HEK293 (cell line): ENCODE measurements around the gene IKZF2.
A peak's percentile ranks its signal among the peaks of the same experiment; 100 is the strongest.

ENCODE experiments used
- CTCF ChIA-PET: fragments of 350-600 bp; formaldehyde crosslinking; extraction: SDS; loops from one replicate; lab custom pipeline; 2021; ENCODE audit warnings: antibody characterized with exemption; lab: Yijun Ruan, JAX
- POLR2A ChIA-PET: fragments of 300-600 bp; formaldehyde crosslinking; extraction: SDS; loops from one replicate; lab custom pipeline; 2020; ENCODE audit warnings: antibody characterized with exemption, inconsistent platforms; lab: Yijun Ruan, JAX
- H3K27ac ChIP-seq: fragments of 200-500 bp; sonication (Bioruptor generic); 2 replicates; pipeline ENCODE4 v1.5.1; 2014; ENCODE audit warnings: low read depth, low read length, control low read depth, inconsistent platforms; ENCODE audit errors: extremely low read depth
- H3K36me3 ChIP-seq, 2 experiments: fragments of 200-500 bp in 1 of 2; sonication (Bioruptor generic) in 1 of 2; 1 replicate in 1 of 2; 2 replicates in 1 of 2; pipeline ENCODE4 v1.5.1; 2014 to 2017; ENCODE audit warnings: inconsistent platforms in 2 of 2, low read length in 2 of 2; ENCODE audit not compliant: control insufficient read depth in 2 of 2, insufficient read depth in 1 of 2
- H3K4me1 ChIP-seq: fragments of 200-500 bp; sonication (Bioruptor generic); 2 replicates; pipeline ENCODE4 v1.5.1; 2014; ENCODE audit warnings: mild to moderate bottlenecking, low read length, inconsistent platforms; ENCODE audit not compliant: control insufficient read depth, insufficient read depth
- H3K4me3 ChIP-seq: 2 replicates; pipeline ENCODE4 v1.5.1; 2011; ENCODE audit warnings: low read depth, mild to moderate bottlenecking, control low read depth, low read length, moderate library complexity
- H3K9me3 ChIP-seq: fragments of 200-500 bp; sonication (Bioruptor generic); 2 replicates; pipeline ENCODE4 v1.5.1; 2014; ENCODE audit warnings: low read depth, low read length, inconsistent platforms; ENCODE audit not compliant: control insufficient read depth, insufficient read depth
- ELK4 ChIP-seq: IDR thresholded peaks from 2 replicates; pipeline ENCODE4 v1.6.1; 2011; ENCODE audit warnings: mild to moderate bottlenecking, low read depth, low read length, borderline replicate concordance
- GLIS1 ChIP-seq: fragments of 450-650 bp; formaldehyde crosslinking; IDR thresholded peaks from 2 replicates; pipeline ENCODE4 v1.5.1; 2016; ENCODE audit warnings: missing biosample characterization, missing genetic modification characterization
- KLF7 ChIP-seq: fragments of 450-650 bp; formaldehyde crosslinking; IDR thresholded peaks from 2 replicates; pipeline ENCODE4 v1.5.1; 2016; ENCODE audit warnings: missing biosample characterization, missing genetic modification characterization, borderline replicate concordance
- RBAK ChIP-seq: fragments of 450-650 bp; formaldehyde crosslinking; IDR thresholded peaks from 2 replicates; pipeline ENCODE4 v1.5.1; 2016; ENCODE audit warnings: missing biosample characterization, missing genetic modification characterization
- SCRT2 ChIP-seq: fragments of 450-650 bp; formaldehyde crosslinking; IDR thresholded peaks from 2 replicates; pipeline ENCODE4 v1.5.1; 2016; ENCODE audit warnings: missing biosample characterization, missing genetic modification characterization
- SP2 ChIP-seq: fragments of 450-650 bp; formaldehyde crosslinking; IDR thresholded peaks from 2 replicates; pipeline ENCODE4 v1.5.1; 2016; ENCODE audit warnings: missing biosample characterization, missing genetic modification characterization
- YY1 ChIP-seq: fragments of 450-650 bp; formaldehyde crosslinking; IDR thresholded peaks from 2 replicates; pipeline ENCODE4 v1.5.1; 2018; ENCODE audit warnings: missing biosample characterization, missing genetic modification characterization
- ZBTB11 ChIP-seq: fragments of 450-650 bp; formaldehyde crosslinking; conservative IDR thresholded peaks from 2 replicates; pipeline ENCODE4 v1.5.1; 2016; ENCODE audit warnings: low read depth, missing biosample characterization, missing genetic modification characterization
- ZBTB20 ChIP-seq: fragments of 450-650 bp; formaldehyde crosslinking; IDR thresholded peaks from 2 replicates; pipeline ENCODE4 v1.5.1; 2016; ENCODE audit warnings: missing biosample characterization, missing genetic modification characterization
- ZBTB26 ChIP-seq: fragments of 450-650 bp; formaldehyde crosslinking; optimal IDR thresholded peaks from 2 replicates; pipeline ENCODE3; 2016; ENCODE audit warnings: missing biosample characterization, mild to moderate bottlenecking, missing genetic modification characterization
- ZNF169 ChIP-seq: fragments of 450-650 bp; formaldehyde crosslinking; IDR thresholded peaks from 2 replicates; pipeline ENCODE4 v1.5.1; 2016; ENCODE audit warnings: missing biosample characterization, missing genetic modification characterization
- ZNF18 ChIP-seq: fragments of 450-650 bp; formaldehyde crosslinking; IDR thresholded peaks from 2 replicates; pipeline ENCODE4 v1.5.1; 2016; ENCODE audit warnings: missing biosample characterization, missing genetic modification characterization
- ZNF214 ChIP-seq: fragments of 450-650 bp; formaldehyde crosslinking; IDR thresholded peaks from 2 replicates; pipeline ENCODE4 v1.5.1; 2017; ENCODE audit warnings: missing biosample characterization, mild to moderate bottlenecking, missing genetic modification characterization, borderline replicate concordance
- ZNF292 ChIP-seq: fragments of 450-650 bp; formaldehyde crosslinking; IDR thresholded peaks from 2 replicates; pipeline ENCODE4 v1.5.1; 2016; ENCODE audit warnings: low read depth, missing biosample characterization, missing genetic modification characterization, borderline replicate concordance
- ZNF335 ChIP-seq: fragments of 450-650 bp; formaldehyde crosslinking; conservative IDR thresholded peaks from 2 replicates; pipeline ENCODE4 v1.5.1; 2016; ENCODE audit warnings: missing biosample characterization, missing genetic modification characterization
- ZNF510 ChIP-seq: fragments of 450-650 bp; formaldehyde crosslinking; IDR thresholded peaks from 2 replicates; pipeline ENCODE4 v1.5.1; 2018; ENCODE audit warnings: mild to moderate bottlenecking, missing genetic modification characterization, missing biosample characterization; ENCODE audit not compliant: insufficient replicate concordance
- ZNF513 ChIP-seq: fragments of 450-650 bp; IDR thresholded peaks from 2 replicates; pipeline ENCODE4 v1.5.1; 2018; ENCODE audit warnings: missing biosample characterization, missing genetic modification characterization
- ZNF571 ChIP-seq: fragments of 450-650 bp; formaldehyde crosslinking; IDR thresholded peaks from 2 replicates; pipeline ENCODE4 v1.5.0; 2017; ENCODE audit warnings: missing biosample characterization, missing genetic modification characterization
- ZNF658 ChIP-seq: fragments of 450-650 bp; formaldehyde crosslinking; IDR thresholded peaks from 2 replicates; pipeline ENCODE4; 2016; ENCODE audit warnings: missing biosample characterization, missing genetic modification characterization
- ZNF76 ChIP-seq: fragments of 450-650 bp; formaldehyde crosslinking; IDR thresholded peaks from 2 replicates; pipeline ENCODE4; 2016; ENCODE audit warnings: low read depth, missing biosample characterization, missing genetic modification characterization, borderline replicate concordance
- ZSCAN16 ChIP-seq: fragments of 450-650 bp; formaldehyde crosslinking; IDR thresholded peaks from 2 replicates; pipeline ENCODE4 v1.5.1; 2016; ENCODE audit warnings: missing biosample characterization, missing genetic modification characterization
- ZSCAN23 ChIP-seq: fragments of 450-650 bp; formaldehyde crosslinking; IDR thresholded peaks from 2 replicates; pipeline ENCODE4 v1.5.1; 2016; ENCODE audit warnings: missing biosample characterization, missing genetic modification characterization
- ZSCAN30 ChIP-seq: fragments of 450-650 bp; IDR thresholded peaks from 2 replicates; pipeline ENCODE4 v1.5.1; 2018; ENCODE audit warnings: missing biosample characterization, mild to moderate bottlenecking, missing genetic modification characterization, moderate library complexity
- ZSCAN4 ChIP-seq: fragments of 450-650 bp; formaldehyde crosslinking; IDR thresholded peaks from 2 replicates; pipeline ENCODE4 v1.5.1; 2017; ENCODE audit warnings: missing biosample characterization, missing genetic modification characterization

IKZF2 gene

GRCh38 chr2:213152888-213153287 is 1.5 kb upstream of the IKZF2 start:
- POLR2A ChIA-PET = no interaction called here
- Histone ChIP-seq H3K4me3 (no peak overlapping the region), H3K4me1 (peaks cover 8% of the 10 kb centered on the region; the same call in 1 of the 2 replicates), H3K27ac (no peak overlapping the region), H3K9me3 (no peaks in the 10 kb centered on the region), H3K36me3 (no peaks in the 10 kb centered on the region)
- CTCF ChIA-PET = interaction anchor here (0.6 to 2.9 kb wide), 11 partner anchors 12 to 930 kb away, joined by 3 to 10 read pairs (median 3); no protein-coding TSS in a partner anchor
- no peak for TF ChIP-seq ZNF18 (tag by site-specific recombination)
- TF ChIP-seq ZNF169 = no peak
- TF ChIP-seq ZSCAN4 (tag by site-specific recombination) = no peak
- no peak for TF ChIP-seq SCRT2 (tag by site-specific recombination)
- TF ChIP-seq ZNF658 (tag by site-specific recombination) = no peak
- TF ChIP-seq GLIS1 (tag by site-specific recombination) = no peak
- TF ChIP-seq ZNF510 (tag by site-specific recombination) = no peak
- no peak for TF ChIP-seq ZSCAN23
- no peak for TF ChIP-seq ZNF571
- no peak for TF ChIP-seq ZSCAN30
- TF ChIP-seq RBAK (tag by site-specific recombination) = no peak

GRCh38 chr2:213152065-213152794 is 818 bp upstream of the IKZF2 start:
- Histone ChIP-seq H3K4me1 (peaks cover 8% of the 10 kb centered on the region; the same call in 1 of the 2 replicates), H3K36me3 (no peaks in the 10 kb centered on the region), H3K4me3 (peak overlapping the region; percentile 59), H3K27ac (peak overlapping the region; percentile 86), H3K9me3 (no peaks in the 10 kb centered on the region)
- CTCF ChIA-PET = interaction anchor here (0.6 to 2.9 kb wide), 8 partner anchors 82 to 931 kb away, joined by 3 to 10 read pairs (median 4); no protein-coding TSS in a partner anchor
- POLR2A ChIA-PET = no interaction called here
- no peak for TF ChIP-seq KLF7 (tag by site-specific recombination)
- 0 out of 2 replicates have a peak, but pooled peaks have one; percentile 12 for TF ChIP-seq ZBTB11 (tag by site-specific recombination)
- TF ChIP-seq ZNF292 (tag by site-specific recombination) = no peak
- TF ChIP-seq ZBTB20 (tag by site-specific recombination) = peak; percentile 44; the same call in 1 of the 2 replicates
- TF ChIP-seq GLIS1 (tag by site-specific recombination) = 0 out of 2 replicates have a peak, but pooled peaks have one; percentile 7
- TF ChIP-seq ZNF214 (tag by site-specific recombination) = no peak
- peak; percentile 73 for TF ChIP-seq ZBTB26 (tag by site-specific recombination)
- TF ChIP-seq ZNF513 (tag by site-specific recombination) = no peak
- no peak for TF ChIP-seq ELK4
- peak; percentile 39 for TF ChIP-seq ZNF335 (tag by site-specific recombination)
- TF ChIP-seq YY1 (tag by site-specific recombination) = no peak
- 0 out of 2 replicates have a peak, but pooled peaks have one; percentile 9 for TF ChIP-seq ZSCAN16 (tag by site-specific recombination)
- peak; percentile 47 for TF ChIP-seq SP2
- TF ChIP-seq ZNF76 (tag by site-specific recombination) = no peak
